HG03342 (cell line): Measurements from ENCODE around the gene CD81.

Experiments used
- ATAC-seq: cut with Tn5 transposase; IDR thresholded peaks from one replicate; pipeline ENCODE4 v1.9.1; 2021; ENCODE audit warnings: mild to moderate bottlenecking, moderate library complexity; ENCODE audit not compliant: unreplicated experiment

Gene CD81

GRCh38 chr11:2400762-2401435 is 23.8 kb downstream of the CD81 start:
- no peak for ATAC-seq

GRCh38 chr11:2401436-2401984 is 24.4 kb downstream of the CD81 start:
- no peak for ATAC-seq

GRCh38 chr11:2402106-2402505 is 25.0 kb downstream of the CD81 start:
- ATAC-seq, result no peak

- ATAC-seq, result no peak
Measured at GRCh38 chr11:2402890-2403645, 26.0 kb downstream of the CD81 start.

- ATAC-seq, result no peak
Measured at GRCh38 chr11:2404735-2405196, 27.7 kb downstream of the CD81 start.

GRCh38 chr11:2406451-2406850 is 29.3 kb downstream of the CD81 start:
- no peak for ATAC-seq

- ATAC-seq, result no peak
Measured at GRCh38 chr11:2406878-2407410, 29.8 kb downstream of the CD81 start.

GRCh38 chr11:2408671-2409070 is 31.6 kb downstream of the CD81 start:
- ATAC-seq, result no peak

- ATAC-seq, result no peak
Measured at GRCh38 chr11:2409126-2409525, 32.0 kb downstream of the CD81 start.

- ATAC-seq, result no peak
Measured at GRCh38 chr11:2409611-2410468, 32.7 kb downstream of the CD81 start.

GRCh38 chr11:2410616-2411015 is 33.5 kb downstream of the CD81 start:
- ATAC-seq, result no peak

- ATAC-seq, result no peak
Measured at GRCh38 chr11:2411446-2412305, 34.6 kb downstream of the CD81 start.

- no peak for ATAC-seq
Measured at GRCh38 chr11:2412323-2412722, 35.2 kb downstream of the CD81 start.

GRCh38 chr11:2413742-2414579 is 36.9 kb downstream of the CD81 start:
- ATAC-seq, result no peak

- no peak for ATAC-seq
Measured at GRCh38 chr11:2414616-2415015, 37.5 kb downstream of the CD81 start.

GRCh38 chr11:2415171-2415570 is 38.1 kb downstream of the CD81 start:
- ATAC-seq, result no peak

- no peak for ATAC-seq
Measured at GRCh38 chr11:2415601-2416380, 38.7 kb downstream of the CD81 start.

GRCh38 chr11:2416765-2417164 is 39.7 kb downstream of the CD81 start:
- ATAC-seq, result no peak
